ENCODE data around the gene VENTX. TPM values are rescaled to one million over a fixed set of nuclear protein-coding genes. Genes with fewer than 3 reads are reported as not detected.
"Not testable (repeated sequence)": the region's sequence is repeated elsewhere in the genome, so short reads cannot be mapped to it uniquely, and the experiment has no call there.

The VENTX gene
- total RNA-seq, 2 donors from 2014 or later = 5.1 to 9.5 TPM

- no peaks in the 10 kb centered on the region for H3K36me3 ChIP-seq
- H3K27ac ChIP-seq = no peak overlapping the region
- H3K4me1 ChIP-seq (ENCODE audit: control insufficient read depth in 1 of 2, low read depth in 2 of 2) = no peaks in the 10 kb centered on the region
- DNase-seq (ENCODE audit: low spot score) = no peak
- H3K27me3 ChIP-seq (replicated peaks; ENCODE audit: insufficient read depth) = no peaks in the 10 kb centered on the region
- ATAC-seq (ENCODE audit: insufficient number of reproducible peaks, low FRiP score, low read depth) = no peak
- H3K9me3 ChIP-seq = no peaks in the 10 kb centered on the region
- TF ChIP-seq, protein P1, sequence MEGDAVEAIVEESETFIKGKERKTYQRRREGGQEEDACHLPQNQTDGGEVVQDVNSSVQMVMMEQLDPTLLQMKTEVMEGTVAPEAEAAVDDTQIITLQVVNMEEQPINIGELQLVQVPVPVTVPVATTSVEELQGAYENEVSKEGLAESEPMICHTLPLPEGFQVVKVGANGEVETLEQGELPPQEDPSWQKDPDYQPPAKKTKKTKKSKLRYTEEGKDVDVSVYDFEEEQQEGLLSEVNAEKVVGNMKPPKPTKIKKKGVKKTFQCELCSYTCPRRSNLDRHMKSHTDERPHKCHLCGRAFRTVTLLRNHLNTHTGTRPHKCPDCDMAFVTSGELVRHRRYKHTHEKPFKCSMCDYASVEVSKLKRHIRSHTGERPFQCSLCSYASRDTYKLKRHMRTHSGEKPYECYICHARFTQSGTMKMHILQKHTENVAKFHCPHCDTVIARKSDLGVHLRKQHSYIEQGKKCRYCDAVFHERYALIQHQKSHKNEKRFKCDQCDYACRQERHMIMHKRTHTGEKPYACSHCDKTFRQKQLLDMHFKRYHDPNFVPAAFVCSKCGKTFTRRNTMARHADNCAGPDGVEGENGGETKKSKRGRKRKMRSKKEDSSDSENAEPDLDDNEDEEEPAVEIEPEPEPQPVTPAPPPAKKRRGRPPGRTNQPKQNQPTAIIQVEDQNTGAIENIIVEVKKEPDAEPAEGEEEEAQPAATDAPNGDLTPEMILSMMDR (IDR thresholded peaks at IDR 0.05) = no peak
- H3K4me3 ChIP-seq = no peak overlapping the region
These were observed 20.9 kb upstream of the VENTX start for GRCh38 chr10:133216776-133217175.

DNA sequence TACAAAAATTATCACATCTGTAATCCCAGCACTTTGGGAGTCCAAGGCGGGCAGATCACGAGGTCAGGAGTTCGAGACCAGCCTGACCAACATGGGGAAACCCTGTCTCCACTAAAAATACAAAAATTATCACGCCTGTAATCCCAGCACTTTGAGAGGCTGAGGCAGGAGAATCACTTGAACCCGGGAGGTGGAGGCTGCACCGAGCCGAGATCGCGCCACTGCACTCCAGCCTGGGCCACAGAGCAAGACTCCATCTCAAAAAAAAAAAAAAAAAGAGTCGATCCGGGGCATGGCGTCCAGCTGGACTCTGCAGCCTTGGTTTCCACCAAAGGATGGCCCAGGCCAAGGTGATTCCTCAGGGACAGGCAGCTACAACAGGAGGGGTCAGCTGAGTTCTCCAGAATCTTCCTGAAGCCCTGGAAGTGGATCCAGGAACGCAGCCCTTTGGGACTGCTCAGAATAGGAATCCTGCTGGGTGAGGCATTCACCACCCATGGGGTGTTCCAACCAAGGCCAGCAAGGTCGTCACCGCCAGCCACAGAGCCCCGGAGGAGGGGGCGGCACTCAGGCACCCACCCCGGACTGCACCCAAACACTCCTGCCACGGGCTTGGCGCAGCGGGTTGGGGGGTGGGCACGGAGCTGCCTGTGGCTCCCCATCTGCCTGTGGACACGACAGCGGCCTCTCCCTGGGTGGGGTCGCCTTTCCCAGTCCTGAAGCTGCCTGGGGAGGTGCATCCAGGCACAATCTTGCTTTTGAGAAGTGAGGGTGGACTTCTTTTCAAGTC is 19.7 kb upstream of the VENTX start:
- Histone ChIP-seq H3K36me3 (no peaks in the 10 kb centered on the region), H3K4me1 (ENCODE audit: control insufficient read depth in 1 of 2, low read depth in 2 of 2) (no peaks in the 10 kb centered on the region), H3K9me3 (no peaks in the 10 kb centered on the region), H3K27me3 (replicated peaks; ENCODE audit: insufficient read depth) (no peaks in the 10 kb centered on the region), H3K27ac (no peak overlapping the region), H3K4me3 (no peak overlapping the region)
- ATAC-seq (ENCODE audit: insufficient number of reproducible peaks, low FRiP score, low read depth) (no peak), DNase-seq (ENCODE audit: low spot score) (no peak)
- TF ChIP-seq, protein P1 (IDR thresholded peaks at IDR 0.05) = no peak

DNA sequence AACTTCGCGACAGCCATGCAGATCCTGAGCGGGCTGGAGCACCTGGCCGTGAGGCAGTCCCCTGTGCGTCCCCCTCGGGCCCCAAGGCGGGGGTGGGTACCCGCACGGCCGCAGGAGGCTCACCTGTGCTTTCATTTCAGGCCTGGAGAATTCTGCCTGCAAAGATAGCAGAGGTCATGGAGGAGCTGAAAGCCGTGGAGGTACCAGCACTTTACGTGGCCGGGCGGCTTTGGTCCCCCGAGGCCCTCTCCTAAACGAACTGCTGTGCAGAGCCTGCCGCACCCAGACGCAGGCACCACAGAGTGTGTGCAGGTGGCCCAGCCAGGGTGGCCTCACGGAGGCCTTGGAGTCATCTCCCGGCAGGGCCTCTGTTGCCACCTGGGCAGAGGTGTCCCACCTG is 18.8 kb upstream of the VENTX start:
- Histone ChIP-seq H3K9me3 (no peaks in the 10 kb centered on the region), H3K27me3 (replicated peaks; ENCODE audit: insufficient read depth) (no peaks in the 10 kb centered on the region), H3K4me3 (no peak overlapping the region), H3K36me3 (no peaks in the 10 kb centered on the region), H3K27ac (no peak overlapping the region), H3K4me1 (ENCODE audit: control insufficient read depth in 1 of 2, low read depth in 2 of 2) (no peaks in the 10 kb centered on the region)
- DNase-seq (ENCODE audit: low spot score) (no peak), ATAC-seq (ENCODE audit: insufficient number of reproducible peaks, low FRiP score, low read depth) (no peak)
- TF ChIP-seq, protein P1 (IDR thresholded peaks at IDR 0.05) = no peak

DNA sequence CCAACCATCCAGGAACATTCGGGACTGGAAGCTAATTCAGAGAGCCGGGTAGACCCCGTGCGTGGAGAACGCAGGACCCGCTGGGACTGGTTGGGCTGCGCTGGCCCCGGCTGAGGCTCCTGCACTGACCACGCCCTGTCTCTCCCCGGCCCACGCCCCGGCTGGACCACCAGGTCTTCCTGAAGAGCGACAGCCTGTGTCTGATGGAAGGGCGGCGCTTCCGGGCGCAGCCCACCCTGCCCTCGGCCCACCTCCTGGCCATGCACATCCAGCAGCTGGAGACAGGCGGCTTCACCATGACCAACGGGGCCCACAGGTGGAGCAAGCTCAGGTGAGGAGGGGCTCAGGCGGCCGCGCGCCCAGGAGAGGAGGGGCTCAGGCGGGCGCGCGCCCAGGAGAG is 17.9 kb upstream of the VENTX start:
- Histone ChIP-seq H3K36me3 (no peaks in the 10 kb centered on the region), H3K27me3 (replicated peaks; ENCODE audit: insufficient read depth) (no peaks in the 10 kb centered on the region), H3K4me3 (no peak overlapping the region), H3K4me1 (ENCODE audit: control insufficient read depth in 1 of 2, low read depth in 2 of 2) (no peaks in the 10 kb centered on the region), H3K27ac (no peak overlapping the region), H3K9me3 (no peaks in the 10 kb centered on the region)
- ATAC-seq (ENCODE audit: insufficient number of reproducible peaks, low FRiP score, low read depth) (no peak), DNase-seq (ENCODE audit: low spot score) (no peak)
- TF ChIP-seq, protein P1 (IDR thresholded peaks at IDR 0.05) = no peak

GRCh38 chr10:133221331-133221730 is 16.3 kb upstream of the VENTX start:
- TF ChIP-seq, protein P1 (IDR thresholded peaks at IDR 0.05) = no peak
- Histone ChIP-seq H3K4me3 (no peak overlapping the region), H3K27me3 (replicated peaks; ENCODE audit: insufficient read depth) (no peaks in the 10 kb centered on the region), H3K36me3 (no peaks in the 10 kb centered on the region), H3K4me1 (ENCODE audit: control insufficient read depth in 1 of 2, low read depth in 2 of 2) (no peaks in the 10 kb centered on the region), H3K9me3 (no peaks in the 10 kb centered on the region), H3K27ac (no peak overlapping the region)
- no peak for DNase-seq (ENCODE audit: low spot score)
- no peak for ATAC-seq (ENCODE audit: insufficient number of reproducible peaks, low FRiP score, low read depth)

GRCh38 chr10:133221756-133222155 is 15.9 kb upstream of the VENTX start:
- ATAC-seq (ENCODE audit: insufficient number of reproducible peaks, low FRiP score, low read depth); H3K4me3 ChIP-seq; H3K9me3 ChIP-seq; DNase-seq (ENCODE audit: low spot score); H3K27ac ChIP-seq; H3K27me3 ChIP-seq (replicated peaks; ENCODE audit: insufficient read depth); H3K4me1 ChIP-seq (ENCODE audit: control insufficient read depth in 1 of 2, low read depth in 2 of 2); H3K36me3 ChIP-seq: not testable (repeated sequence)
